GM18498 (cell line): ENCODE results near the gene FSD2.
"Not testable (repeated sequence)": the region's sequence is repeated elsewhere in the genome, so short reads cannot be mapped to it uniquely, and the experiment has no call there.

Source experiments
- ATAC-seq: cut with Tn5 transposase; IDR thresholded peaks from one replicate; pipeline ENCODE4 v1.9.1; 2021; ENCODE audit warnings: mild to moderate bottlenecking, moderate library complexity; ENCODE audit not compliant: unreplicated experiment

FSD2 gene

DNA sequence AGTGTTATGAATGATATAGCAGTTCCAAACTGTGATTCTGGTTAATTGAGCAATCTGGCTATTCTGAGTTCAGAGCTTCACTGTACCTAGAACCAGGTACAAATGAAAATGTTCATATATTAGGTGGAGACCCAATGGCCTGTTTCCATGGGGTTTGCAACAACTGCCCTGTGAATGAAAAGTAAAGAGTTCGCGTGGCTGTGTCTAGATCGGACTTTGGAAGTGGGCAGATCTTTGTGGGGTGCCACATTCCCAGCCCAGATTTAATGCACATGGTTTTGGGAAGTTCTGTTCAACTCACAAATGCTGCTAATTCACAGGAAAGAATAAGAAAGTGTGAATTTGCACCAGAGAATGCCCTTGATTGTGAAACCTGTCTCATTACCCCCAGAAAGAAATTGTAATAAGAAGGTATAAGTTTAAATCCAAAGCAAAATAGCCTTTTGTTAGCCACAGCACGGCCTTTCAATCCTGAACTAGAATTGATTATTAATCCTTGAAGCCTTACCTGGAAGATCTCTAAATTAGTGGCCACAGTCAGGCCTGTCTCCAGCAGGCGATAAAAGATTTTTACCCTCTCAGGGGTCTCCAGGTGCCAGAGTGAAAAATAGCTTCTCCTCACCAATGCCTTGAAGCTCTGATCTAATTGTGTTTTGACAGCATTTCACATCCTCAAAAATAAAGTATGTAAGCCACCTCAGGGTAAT is 26.2 kb upstream of the FSD2 start:
- no peak for ATAC-seq

DNA sequence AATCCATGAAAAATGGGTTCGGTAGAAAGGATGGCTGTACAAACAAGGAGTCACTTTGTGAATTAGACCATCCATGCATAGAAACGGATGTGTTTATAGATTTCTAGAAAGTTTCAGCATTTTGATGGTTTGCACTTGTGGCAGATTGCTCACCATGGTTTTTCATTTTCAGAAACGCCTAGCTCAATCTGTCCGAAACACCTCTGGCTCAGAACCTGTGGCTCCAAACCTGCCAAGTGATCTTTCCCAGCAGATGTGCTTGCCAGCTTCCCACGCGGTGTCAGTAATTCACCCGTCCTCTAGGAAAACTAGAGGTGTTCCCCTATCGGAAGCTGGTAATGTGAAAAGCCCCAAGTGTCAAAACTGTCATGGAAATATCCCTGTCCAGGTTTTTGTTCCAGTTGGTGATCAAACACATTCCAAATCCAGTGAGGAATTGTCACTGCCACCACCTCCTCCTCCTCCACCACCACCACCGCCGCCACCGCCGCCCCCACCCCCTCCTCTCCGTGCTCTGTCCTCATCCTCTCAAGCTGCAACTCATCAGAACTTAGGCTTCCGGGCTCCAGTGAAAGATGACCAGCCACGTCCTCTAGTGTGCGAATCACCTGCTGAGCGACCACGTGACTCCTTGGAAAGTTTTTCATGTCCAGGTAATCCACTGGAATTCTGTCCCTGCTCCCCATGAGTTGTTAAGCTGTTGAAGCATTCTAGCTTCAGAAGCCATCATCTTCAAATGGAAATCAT is 24.7 kb upstream of the FSD2 start:
- ATAC-seq: no peak

DNA sequence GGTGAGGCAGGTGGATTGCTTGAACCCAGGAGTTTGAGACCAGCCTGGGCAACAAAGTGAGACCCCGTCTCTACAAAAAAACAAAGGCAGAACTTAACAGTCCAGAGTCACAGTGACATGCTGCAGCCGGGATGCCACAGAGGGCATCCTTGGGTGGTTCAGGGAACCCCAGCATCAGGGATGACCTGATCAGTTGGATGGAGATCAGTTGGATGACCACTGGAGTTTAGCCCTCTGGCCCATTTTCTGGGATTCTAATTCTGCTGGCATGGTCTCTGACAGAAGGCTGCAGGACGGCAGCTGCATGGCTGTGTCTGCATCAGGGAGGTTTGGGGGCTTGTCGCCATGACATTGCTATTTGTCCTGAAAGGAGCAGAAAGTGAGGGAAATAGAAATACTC is 23.4 kb upstream of the FSD2 start:
- ATAC-seq: no peak

DNA sequence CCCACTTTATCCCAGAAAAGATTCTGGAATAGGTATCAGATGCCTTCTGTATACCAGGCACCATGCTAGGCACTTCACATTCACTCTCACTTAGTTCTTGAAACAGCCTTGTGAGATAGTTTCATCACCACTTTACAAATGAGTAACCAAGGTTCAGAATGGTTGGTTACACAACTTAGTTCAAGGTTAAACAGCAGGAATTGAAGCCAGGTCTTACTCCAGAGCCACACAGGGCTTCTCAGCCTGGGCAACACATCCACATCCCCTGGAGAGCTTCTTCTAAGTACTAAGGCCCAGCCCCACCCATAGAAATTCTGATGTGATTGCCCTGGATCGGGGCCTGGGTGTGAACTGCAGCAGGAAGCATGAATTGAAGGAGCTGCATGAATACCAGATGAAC is 22.2 kb upstream of the FSD2 start:
- ATAC-seq: no peak

DNA sequence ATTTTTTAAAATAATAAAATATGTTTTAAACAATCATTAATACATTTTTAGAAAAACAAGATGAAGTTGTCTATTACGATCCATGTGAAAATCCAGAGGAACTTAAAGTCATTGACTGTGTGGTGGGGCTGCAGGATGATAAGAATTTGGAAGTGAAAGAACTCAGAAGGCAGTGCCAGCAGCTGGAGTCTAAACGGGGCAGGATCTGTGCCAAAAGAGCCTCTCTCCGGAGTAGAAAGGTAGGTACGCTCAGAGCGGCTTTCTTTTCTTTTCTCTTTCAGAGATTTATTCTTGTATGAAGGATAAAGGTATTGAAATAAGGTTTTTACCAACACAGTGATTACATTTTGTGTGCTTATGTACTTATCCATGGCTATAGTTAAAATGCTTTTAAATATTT is 17.2 kb upstream of the FSD2 start:
- ATAC-seq: no peak

DNA sequence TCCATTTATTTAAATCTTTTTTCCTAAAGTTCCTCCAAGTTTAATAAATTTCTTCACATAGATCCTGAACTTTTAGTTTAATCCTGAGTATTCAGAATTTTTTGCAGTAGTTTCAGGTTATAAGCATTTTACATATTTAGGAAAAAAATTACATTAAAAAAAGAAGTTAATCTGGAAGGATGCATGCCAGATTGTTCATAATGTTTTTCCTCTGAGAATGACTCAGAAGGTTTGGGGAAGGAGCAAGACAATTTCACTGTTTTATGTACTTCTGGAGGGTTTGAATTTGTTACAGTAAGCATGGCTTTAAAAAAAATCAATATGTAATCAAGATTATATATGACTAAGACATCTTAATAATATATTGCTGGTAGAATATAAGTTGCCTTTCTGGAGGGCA is 16.0 kb upstream of the FSD2 start:
- ATAC-seq: not testable (repeated sequence)

DNA sequence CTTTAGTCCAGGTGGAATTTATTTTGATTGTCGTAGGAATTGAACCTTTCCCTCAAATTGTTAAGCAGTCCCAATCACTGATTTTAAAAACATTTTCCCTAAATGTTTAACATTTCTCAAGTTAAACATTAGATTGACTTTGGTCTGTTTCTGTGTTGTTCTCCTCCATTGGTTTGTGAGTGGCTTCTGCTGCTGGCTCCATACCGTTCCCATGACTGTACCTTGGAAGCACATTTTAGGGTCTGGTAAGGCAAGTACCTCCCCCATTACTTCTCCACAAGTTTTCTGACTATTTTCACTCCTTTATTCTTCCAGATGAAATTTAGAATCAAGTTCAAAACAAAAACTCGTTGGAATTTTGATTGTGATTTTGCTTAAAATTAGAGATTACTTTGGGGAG is 15.5 kb upstream of the FSD2 start:
- ATAC-seq: not testable (repeated sequence)

DNA sequence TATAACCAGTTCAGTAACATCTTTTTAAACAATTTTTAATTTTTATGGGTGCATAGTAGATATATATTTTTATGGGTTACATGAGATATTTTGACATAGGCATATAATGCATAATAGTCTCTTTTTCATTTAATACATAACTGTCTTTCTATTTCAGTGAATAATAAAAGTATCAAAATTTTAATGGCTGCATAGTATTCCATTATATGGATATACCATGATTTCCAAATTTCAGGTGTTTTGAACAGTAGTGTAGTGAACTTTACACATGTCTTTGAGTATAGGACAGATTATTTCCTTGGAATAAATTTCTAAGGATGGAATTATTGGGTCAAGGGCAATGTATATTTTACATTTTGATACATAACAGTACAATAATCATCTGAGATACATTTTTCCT is 14.3 kb upstream of the FSD2 start:
- no peak for ATAC-seq

DNA sequence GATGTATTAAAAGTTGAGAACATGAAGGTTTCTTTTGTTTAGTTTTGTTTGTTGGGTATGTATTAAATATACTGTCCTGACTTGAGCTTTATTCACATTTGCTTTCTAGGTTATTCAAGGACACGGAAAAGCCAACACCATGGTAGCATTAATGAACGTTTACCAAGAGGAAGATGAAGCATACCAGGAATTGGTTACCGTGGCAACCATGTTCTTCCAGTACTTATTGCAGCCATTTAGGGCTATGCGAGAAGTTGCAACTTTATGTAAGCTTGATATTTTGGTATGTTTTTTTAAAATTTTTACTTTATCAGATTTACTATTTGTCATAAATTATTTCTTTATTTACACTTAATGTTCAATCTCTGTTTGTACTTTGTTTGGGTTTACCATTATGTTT is 7.1 kb upstream of the FSD2 start:
- no peak for ATAC-seq

DNA sequence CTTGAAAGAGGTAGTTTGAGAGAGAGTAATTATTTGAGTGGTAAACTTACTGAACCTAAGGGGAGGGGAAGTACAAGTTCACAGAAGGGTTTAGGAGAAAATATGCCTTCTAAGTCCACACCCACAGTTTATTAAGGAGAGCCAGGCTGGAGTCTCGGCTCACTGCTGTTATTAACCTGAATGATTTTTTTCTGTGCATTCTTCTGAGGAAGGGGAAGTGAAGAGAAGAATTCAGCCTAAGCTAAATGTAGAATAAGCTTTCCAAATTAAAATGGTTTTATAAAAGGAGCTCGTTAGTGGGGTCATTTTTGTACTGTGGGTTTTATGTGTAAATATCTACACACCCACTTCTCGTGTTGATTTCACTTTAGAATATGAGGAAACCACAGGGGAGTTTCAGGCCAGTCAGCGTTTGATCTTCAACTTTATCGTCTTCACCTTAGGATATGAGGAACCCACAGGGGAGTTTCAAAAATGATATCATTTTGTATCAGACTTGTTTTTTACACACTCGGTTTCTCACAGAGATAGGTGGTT is 5.1 kb upstream of the FSD2 start:
- ATAC-seq: no peak

DNA sequence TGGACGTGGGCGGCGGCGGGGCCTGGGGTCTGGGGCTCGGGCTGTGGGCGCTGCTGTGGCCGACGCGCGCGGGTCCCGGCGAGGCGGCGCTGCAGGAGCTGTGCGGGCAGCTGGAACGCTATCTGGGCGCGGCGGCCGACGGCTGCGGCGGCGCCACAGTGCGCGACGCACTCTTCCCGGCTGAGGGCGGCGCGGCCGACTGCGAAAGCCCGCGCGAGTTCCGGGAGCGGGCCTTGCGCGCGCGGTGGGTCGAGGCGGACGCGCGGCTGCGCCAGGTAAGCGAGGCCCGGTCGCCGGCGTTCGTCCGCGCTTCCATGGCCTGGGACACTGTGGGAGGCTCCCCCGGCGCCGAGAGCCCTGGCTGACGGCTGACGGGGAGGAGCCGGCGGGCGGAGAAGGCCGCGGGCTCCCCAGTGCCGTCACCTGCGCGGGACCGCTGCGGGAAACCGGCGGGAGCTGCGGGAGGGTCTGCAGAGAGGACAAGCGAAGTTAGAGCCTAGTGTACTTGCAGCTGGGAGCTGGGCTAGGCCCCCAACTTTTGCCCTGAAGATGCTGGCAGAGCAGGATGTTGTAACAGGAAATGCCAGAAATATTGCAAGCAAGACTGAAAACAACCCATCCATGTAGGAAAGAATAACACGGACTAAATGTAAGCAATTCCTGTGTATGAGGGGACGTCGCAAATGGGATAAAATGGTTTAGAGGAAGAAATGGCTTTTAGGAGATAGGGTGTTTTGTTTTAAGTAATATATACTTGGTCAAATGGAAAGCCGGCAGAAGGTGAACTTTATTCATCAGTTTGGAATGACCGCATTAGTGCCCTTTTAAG is 4.4 kb upstream of the FSD2 start:
- ATAC-seq: peak; percentile 23

DNA sequence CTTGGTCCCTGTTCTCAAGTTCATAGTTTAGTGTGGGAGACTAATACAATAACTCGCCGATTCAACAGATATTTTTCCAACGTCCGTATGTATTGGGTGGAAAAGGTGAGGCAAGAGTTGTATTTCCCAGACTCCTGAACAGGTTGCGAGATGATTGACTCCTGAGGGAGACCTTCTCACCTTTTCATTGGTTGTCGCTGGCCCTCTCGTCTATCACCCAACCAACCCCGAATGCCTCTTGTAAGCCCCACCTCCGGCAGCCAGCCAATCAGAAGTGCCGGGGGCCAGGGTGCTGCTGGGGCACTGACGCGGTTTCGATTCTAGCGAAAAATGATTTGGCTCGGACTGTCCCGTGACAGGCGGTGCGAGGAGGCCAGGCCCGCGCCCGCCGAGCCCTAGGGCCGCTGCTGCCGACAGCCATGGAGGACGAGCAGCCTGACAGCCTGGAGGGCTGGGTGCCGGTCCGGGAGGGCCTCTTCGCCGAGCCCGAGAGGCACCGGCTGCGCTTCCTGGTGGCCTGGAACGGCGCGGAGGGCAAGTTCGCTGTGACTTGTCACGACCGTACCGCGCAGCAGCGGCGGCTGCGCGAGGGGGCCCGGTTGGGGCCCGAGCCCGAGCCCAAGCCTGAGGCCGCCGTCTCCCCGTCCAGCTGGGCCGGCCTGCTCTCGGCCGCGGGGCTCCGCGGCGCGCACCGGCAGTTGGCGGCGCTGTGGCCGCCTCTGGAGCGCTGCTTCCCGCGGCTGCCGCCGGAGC is 3.6 kb upstream of the FSD2 start, which contains the start of gene WHAMM:
WHAMM (plus strand) TSS at position 321 of the 753 bp plus-strand sequence; CDS start at position 420, 99 bp downstream.
- peak; percentile 82 for ATAC-seq

DNA sequence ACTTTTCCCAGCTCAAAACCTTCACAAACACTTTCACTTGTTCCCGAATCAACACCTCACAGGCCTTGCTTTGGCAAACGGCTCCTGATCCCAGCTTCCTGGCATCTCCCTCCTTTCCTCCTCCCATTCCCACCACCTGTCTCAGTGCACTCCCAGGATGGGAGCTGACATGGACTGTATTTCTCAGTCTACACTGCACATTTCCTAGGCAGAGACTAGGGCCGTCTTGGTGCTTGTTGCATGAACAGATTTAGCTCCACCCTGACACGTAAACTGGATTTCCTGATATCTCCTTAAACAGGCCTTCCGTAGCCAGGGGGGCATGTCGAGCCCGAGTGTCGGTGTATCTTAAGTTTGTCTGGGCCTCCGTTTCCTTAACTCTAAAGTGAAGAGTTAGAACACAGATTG is 2.8 kb upstream of the FSD2 start:
- ATAC-seq: no peak

DNA sequence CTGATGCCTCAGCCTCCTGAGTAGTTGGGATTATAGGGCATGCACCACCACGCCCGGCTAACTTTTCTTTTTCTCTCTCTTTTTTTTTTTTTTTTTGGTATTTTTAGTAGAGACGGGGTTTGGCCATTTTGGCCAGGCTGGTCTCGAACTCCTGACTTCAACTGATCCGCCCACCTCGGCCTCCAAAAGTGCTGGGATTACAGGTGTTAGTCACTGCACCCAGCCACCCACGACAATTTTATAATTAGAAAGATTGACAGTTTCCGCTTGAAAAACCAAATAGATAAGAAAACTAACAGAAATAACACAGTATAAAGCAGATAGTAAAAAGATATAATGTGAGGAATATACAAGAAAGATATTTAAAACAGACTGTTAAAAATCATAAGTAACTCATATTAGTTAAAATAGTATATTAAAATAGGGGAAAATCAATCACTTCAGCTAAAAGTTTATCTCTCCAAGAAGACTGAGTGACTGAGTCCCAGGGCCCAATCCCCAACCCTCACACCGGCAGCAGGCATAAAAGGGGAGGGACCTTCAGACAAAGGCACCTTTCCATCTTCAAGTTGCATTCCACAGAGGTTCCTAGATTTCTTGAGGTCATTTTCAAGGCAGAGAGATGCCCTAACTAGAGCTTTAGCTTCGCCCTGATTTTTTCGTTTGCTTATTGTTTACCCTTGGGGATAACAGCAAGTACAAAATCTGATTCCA is 2.2 kb upstream of the FSD2 start:
- ATAC-seq: no peak

DNA sequence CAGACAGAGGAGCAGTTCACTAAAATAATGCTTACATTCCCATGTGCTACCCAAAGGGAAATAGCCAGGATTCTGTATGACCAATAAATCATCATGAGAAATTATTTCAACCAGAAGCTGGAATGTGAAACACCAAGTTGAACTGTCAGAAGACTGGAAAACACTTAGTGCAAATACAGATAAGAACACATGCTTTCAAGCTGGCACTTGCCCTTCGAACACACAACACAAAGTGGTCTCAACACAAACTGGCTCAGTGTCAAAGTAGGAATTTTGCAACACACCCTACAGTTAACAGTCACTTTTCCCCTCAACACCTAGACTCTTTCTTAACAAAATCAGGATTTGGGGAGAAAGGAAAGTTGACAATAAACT is 1.3 kb downstream of the FSD2 start:
- ATAC-seq: no peak

DNA sequence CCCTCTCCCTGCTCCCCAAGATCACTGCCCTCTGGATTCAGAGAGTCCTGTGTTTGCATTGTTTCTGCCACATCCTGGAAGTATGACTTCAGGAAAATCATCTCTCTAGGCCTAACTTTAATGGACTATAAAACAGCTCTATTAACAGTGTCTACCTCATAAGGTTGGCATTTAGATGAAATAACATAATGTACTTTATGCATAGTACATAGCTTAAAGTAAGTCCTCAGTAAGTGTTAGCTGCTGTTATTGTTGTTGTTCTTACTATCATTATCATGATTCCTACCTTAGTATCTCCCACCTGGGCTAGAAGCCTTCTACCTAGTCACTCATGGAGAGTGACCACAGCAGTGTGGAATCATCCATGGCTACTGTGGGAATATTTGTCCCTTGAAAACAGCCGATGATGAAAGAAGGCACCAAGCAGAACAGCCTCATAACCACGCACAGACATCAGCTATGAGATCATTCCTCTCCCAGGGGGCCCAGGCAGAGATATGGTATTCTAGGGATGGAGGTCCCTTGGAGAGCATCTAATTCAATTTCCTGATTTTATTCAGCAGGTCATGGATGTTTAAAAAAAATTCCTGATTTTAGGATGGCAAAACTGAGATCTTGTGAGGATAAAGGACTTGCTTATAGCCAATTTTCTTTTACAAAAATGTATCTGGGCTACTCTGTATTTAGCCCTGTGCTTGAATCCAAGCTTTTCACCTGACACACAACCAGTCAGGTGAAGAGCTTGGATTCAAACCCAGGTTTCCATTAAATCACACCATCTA is 1.9 kb downstream of the FSD2 start:
- no peak for ATAC-seq

DNA sequence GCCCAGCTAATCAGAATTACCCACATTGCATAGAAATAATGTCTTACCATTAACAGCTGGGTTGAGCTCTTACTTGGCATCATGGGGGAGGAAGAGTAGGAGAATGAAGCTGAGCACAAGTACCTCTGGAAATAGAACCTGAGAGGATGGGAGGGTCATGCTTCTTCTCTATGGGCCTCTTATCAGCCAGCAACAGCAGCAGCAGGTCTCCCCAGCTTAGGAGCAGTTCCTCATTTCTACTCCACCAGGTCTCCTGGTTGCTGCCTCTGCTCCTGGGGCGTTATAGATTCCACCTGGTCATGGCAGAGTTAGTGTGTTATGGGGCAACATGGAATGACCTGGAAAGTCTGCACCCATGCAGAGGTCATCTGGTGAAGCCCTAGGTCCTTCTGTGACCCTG is 3.4 kb downstream of the FSD2 start:
- ATAC-seq: no peak

DNA sequence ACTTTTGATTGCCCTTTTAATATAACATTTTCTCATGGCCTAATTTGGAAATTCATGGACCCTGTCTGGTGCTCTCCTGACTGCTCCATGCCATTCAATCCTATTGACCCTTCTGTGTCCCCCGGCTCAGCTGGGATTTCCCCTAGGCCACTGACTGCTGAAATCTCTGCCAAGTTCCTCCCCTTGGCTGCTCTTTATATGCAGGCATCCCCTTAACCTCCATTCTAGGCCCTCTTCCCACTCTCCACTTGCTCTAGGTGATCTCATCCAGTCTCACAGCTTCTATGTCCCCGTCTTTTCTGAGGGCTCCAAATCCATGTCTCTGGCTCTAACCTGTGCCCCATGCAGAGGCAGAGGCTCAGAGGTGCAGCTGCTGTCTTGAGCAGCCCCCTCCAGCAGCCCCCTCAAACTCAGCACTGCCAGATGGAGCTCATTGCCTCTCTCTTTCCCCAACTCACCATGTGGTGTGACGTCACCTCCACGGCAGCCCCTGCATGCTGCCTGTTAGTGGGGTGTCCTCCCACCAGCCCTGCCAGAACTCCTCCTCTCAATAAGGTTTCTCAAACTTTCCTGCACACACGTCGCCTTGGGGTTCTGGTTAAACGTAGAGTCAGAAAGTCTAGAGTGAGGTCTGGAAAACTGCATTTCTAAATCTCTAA is 6.6 kb downstream of the FSD2 start:
- ATAC-seq: no peak
